22Rv1 (cell line): ENCODE results near the gene ATP2B3.

ENCODE experiments used
- H3K27ac ChIP-seq: fragments of 450-650 bp; 2 replicates; pipeline ENCODE4 v1.5.1; 2017
- CTCF ChIP-seq: fragments of 450-650 bp; IDR thresholded peaks from 2 replicates; pipeline ENCODE4 v1.5.1; 2017; ENCODE audit warnings: mild to moderate bottlenecking
- ZFX ChIP-seq: fragments of 450-650 bp; IDR thresholded peaks from 2 replicates; pipeline ENCODE4 v1.6.1; 2017; ENCODE audit warnings: antibody characterized with exemption, borderline replicate concordance

ATP2B3 gene

GRCh38 chrX:153621949-153622598 is 104.6 kb downstream of the ATP2B3 start:
- TF ChIP-seq ZFX = no peak
- no peak for TF ChIP-seq CTCF
- H3K27ac ChIP-seq = no peak overlapping the region

- no peak for TF ChIP-seq ZFX
These were observed 105.3 kb downstream of the ATP2B3 start for GRCh38 chrX:153622661-153623309.

GRCh38 chrX:153623310-153624029 is 106.0 kb downstream of the ATP2B3 start:
- TF ChIP-seq ZFX (no peak), CTCF (no peak)
- H3K27ac ChIP-seq = no peak overlapping the region

More at GRCh38 chrX:153622661-153623309, 105.3 kb downstream of the ATP2B3 start:
- H3K27ac ChIP-seq = no peak overlapping the region

GRCh38 chrX:153624196-153625091 is 107.0 kb downstream of the ATP2B3 start:
- TF ChIP-seq ZFX (no peak), CTCF (no peak)
- H3K27ac ChIP-seq = no peak overlapping the region

GRCh38 chrX:153625271-153626024 is 108.0 kb downstream of the ATP2B3 start:
- TF ChIP-seq CTCF = no peak
- no peak for TF ChIP-seq ZFX
- H3K27ac ChIP-seq = no peak overlapping the region

GRCh38 chrX:153626025-153626633 is 108.7 kb downstream of the ATP2B3 start:
- TF ChIP-seq ZFX (no peak), CTCF (no peak)
- no peak overlapping the region for H3K27ac ChIP-seq
